Activated CD4-positive, alpha-beta memory T cell treated with anti-CD3 and anti-CD28 coated beads for 36 hours (primary cell): ENCODE data around the gene SNAPC4. TPM values are rescaled to one million over a fixed set of nuclear protein-coding genes. Genes with fewer than 3 reads are reported as not detected.
"Not testable (repeated sequence)": the region's sequence is repeated elsewhere in the genome, so short reads cannot be mapped to it uniquely, and the experiment has no call there.

ENCODE experiments used
- CTCF ChIA-PET: fragments of 350-600 bp; sonication (Branson Sonifier 250); formaldehyde crosslinking; loops from one replicate; lab custom pipeline; 2021; ENCODE audit warnings: antibody characterized with exemption, inconsistent platforms; lab: Charles Lee
- POLR2A ChIA-PET: fragments of 350-600 bp; sonication (Branson Sonifier 250); formaldehyde crosslinking; loops from one replicate; lab custom pipeline; 2021; ENCODE audit warnings: antibody characterized with exemption; lab: Charles Lee
- DNase-seq: peaks from one replicate; pipeline ENCODE4 v3.0.0-alpha.2; 2020
- H3K27ac Mint-ChIP-seq: one replicate; pipeline ENCODE4 v1.8.0; 2021; ENCODE audit warnings: mixed read lengths
- H3K27me3 Mint-ChIP-seq: one replicate; pipeline ENCODE4 v1.8.0; 2021; ENCODE audit warnings: mixed read lengths
- H3K36me3 Mint-ChIP-seq: one replicate; pipeline ENCODE4 v1.8.0; 2021; ENCODE audit warnings: mixed read lengths
- H3K4me1 Mint-ChIP-seq: one replicate; pipeline ENCODE4 v1.8.0; 2021; ENCODE audit warnings: low read depth, mixed read lengths
- H3K4me3 Mint-ChIP-seq: one replicate; pipeline ENCODE4 v1.8.0; 2021; ENCODE audit warnings: mild to moderate bottlenecking, mixed read lengths
- H3K9me3 Mint-ChIP-seq: one replicate; pipeline ENCODE4 v1.8.0; 2021; ENCODE audit warnings: mixed read lengths
- intact Hi-C: fragments of 100-400 bp; cut with micrococcal nuclease; formaldehyde crosslinking; loops from one replicate; pipeline ENCODE4 v1.15.1; 2023
- total RNA-seq, 2 experiments: library from RNA; stranded (reverse); gene quantifications; one replicate each; pipeline ENCODE4 v1.2.3, GENCODE V29; 2021

Gene SNAPC4
- total RNA-seq, 2 experiments from 2014 or later = 13.9 to 14.3 TPM

DNA sequence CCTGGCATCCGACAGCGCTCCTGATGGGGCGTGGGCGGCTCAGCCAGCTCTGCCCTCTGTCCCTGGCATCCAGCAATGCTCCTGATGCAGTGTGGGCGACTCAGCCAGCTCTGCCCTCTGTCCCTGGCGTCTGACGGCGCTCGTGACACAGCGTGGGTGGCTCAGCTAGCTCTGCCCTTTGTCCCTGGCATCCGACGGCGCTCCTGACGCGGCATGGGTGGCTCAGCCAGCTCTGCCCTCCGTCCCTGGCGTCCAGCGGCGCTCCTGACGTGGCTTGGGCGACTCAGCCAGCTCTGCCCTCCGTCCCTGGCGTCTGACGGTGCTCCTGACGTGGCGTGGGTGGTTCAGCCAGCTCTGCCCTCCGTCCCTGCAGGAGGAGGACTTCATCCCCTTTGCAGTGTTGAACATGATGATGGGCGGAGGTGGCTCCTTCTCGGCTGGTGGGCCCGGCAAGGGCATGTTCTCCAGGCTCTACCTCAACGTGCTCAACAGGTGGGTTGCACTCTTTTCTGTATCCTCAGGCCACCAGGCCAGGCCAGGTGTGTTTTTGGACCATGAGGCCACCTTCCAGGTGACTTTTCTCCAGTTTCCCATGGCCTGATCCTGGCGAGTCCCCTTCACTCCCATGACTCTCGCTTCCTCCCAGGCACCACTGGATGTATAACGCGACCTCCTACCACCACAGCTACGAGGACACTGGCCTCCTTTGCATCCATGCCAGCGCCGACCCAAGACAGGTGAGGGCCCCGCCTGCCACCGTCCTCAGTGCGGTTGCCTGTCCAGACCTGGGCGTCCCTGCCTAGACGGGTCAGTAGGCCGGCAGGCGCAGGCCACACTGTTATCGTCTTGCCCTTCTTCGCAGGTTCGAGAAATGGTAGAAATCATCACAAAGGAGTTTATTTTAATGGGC lies 18.5 kb upstream of the SNAPC4 start:
- no peak for DNase-seq
- H3K9me3 Mint-ChIP-seq = no peaks in the 10 kb centered on the region
- no peaks in the 10 kb centered on the region for H3K27me3 Mint-ChIP-seq
- peaks cover 2% of the 10 kb centered on the region for H3K4me1 Mint-ChIP-seq
- ChIA-PET CTCF (no interaction called here), POLR2A (no interaction called here)
- H3K36me3 Mint-ChIP-seq = peaks cover 47% of the 10 kb centered on the region
- H3K27ac Mint-ChIP-seq = no peak overlapping the region
- no peak overlapping the region for H3K4me3 Mint-ChIP-seq
- intact Hi-C loops = no loop called here

- CTCF ChIA-PET = no interaction called here
- no peak overlapping the region for H3K27ac Mint-ChIP-seq
- no peaks in the 10 kb centered on the region for H3K27me3 Mint-ChIP-seq
- no peak overlapping the region for H3K4me3 Mint-ChIP-seq
- POLR2A ChIA-PET = no interaction called here
- intact Hi-C loops = no loop called here
- no peak for DNase-seq
- peaks cover 53% of the 10 kb centered on the region for H3K36me3 Mint-ChIP-seq
- H3K9me3 Mint-ChIP-seq = no peaks in the 10 kb centered on the region
- peaks cover 11% of the 10 kb centered on the region for H3K4me1 Mint-ChIP-seq
Observed at GRCh38 chr9:136416914-136417313, 16.9 kb upstream of the SNAPC4 start.

- Mint-ChIP-seq H3K27me3 (no peaks in the 10 kb centered on the region), H3K36me3 (peaks cover 56% of the 10 kb centered on the region), H3K4me3 (no peak overlapping the region), H3K4me1 (peaks cover 16% of the 10 kb centered on the region), H3K9me3 (no peaks in the 10 kb centered on the region), H3K27ac (no peak overlapping the region)
- intact Hi-C loops = no loop called here
- POLR2A ChIA-PET = no interaction called here
- CTCF ChIA-PET = no interaction called here
- no peak for DNase-seq
Observed at GRCh38 chr9:136416427-136416826, 16.5 kb upstream of the SNAPC4 start.

- no peaks in the 10 kb centered on the region for H3K27me3 Mint-ChIP-seq
- no peak overlapping the region for H3K27ac Mint-ChIP-seq
- H3K4me1 Mint-ChIP-seq = peaks cover 39% of the 10 kb centered on the region
- H3K36me3 Mint-ChIP-seq = peaks cover 59% of the 10 kb centered on the region
- POLR2A ChIA-PET = no interaction called here
- H3K4me3 Mint-ChIP-seq = no peak overlapping the region
- no peaks in the 10 kb centered on the region for H3K9me3 Mint-ChIP-seq
- CTCF ChIA-PET = interaction anchor here (1.2 to 1.5 kb wide), 2 partner anchors 11 to 13 kb away, joined by 3 to 5 read pairs; partner anchors contain the start of gene SNAPC4
- no peak for DNase-seq
- intact Hi-C loops = no loop called here
Observed at GRCh38 chr9:136412962-136413361, 13.0 kb upstream of the SNAPC4 start.

DNA sequence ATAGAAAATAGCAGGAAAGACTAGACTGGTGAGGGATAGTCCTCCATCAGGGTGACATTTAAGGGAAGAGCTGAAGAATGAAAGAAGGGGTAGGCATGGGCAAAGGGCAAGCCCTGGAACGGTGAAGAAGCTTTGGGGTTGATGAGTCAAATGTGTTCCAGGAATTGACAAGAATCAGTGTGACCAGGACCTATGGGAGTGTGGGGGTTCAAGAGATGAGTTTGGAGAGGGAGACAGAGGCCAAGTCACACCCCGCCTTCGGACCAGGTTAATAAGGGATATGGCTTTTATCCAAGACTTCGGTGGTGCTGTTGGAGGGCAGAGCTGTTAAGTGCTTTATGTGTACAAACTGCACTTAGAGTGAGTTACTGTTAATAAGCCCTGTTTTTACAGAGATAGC lies 11.4 kb upstream of the SNAPC4 start:
- intact Hi-C loops = loop anchor here (1.0 to 2.0 kb wide), 2 partner anchors 28 to 49 kb away; partner anchors contain the start of genes DNLZ and INPP5E
- H3K4me1 Mint-ChIP-seq = peaks cover 50% of the 10 kb centered on the region
- H3K27ac Mint-ChIP-seq = peak overlapping the region; percentile 84
- no peaks in the 10 kb centered on the region for H3K27me3 Mint-ChIP-seq
- peaks cover 61% of the 10 kb centered on the region for H3K36me3 Mint-ChIP-seq
- no peak for DNase-seq
- H3K4me3 Mint-ChIP-seq = peak overlapping the region; percentile 91
- H3K9me3 Mint-ChIP-seq = no peaks in the 10 kb centered on the region
- POLR2A ChIA-PET = interaction anchor here (0.9 to 1.8 kb wide), 5 partner anchors 8 to 128 kb away, joined by 3 to 6 read pairs (median 3); partner anchors contain the start of gene DNLZ
- CTCF ChIA-PET = no interaction called here

DNA sequence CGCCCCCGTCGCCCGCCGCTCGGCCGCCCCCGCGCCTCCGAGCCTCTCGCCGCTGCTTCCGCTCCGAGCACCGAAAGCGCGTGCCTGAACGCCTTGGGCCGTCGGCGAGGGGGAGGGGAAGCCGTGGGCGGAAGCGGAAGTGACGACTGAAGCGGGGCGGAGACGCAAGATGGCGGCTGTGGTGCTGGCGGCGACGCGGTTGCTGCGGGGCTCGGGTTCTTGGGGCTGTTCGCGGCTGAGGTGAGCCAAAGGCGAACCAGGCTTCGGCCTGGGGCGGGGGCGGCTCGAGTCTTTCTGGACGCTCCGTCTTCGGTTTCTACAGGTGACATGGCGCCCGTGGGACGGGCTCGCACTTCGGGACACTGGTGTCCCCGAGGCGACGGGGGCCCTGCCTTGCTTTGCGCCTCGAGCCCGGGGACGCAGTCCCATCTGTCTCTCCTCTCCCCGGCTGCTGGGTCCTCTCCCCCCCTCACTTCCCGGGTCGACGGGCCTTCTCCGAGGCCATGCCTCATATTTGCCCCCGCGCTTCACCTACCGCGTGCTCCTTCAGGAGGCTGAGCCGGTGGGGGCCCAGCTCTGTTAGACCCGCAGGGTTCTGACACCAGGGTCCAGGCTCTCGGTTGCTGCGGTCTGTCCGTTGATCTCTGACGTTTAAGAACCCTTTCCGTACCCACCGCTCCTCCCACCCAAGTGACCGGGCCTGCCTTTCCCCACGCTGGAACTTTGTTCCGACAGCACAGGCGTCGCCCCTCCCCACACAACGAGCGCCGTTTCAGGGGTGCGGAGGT lies 10.7 kb upstream of the SNAPC4 start, which contains the start of the genes ENTR1 and PMPCA:
ENTR1 (minus strand) TSS at position 115 of the 788 bp plus-strand sequence. CDS start 217 bp downstream, outside the sequence.
PMPCA (plus strand) TSS at position 159 of the 788 bp plus-strand sequence; CDS start at position 170, 11 bp downstream.
- Mint-ChIP-seq H3K27me3 (no peaks in the 10 kb centered on the region), H3K4me1 (peaks cover 55% of the 10 kb centered on the region), H3K4me3 (peak within 1 kb of the TSS; percentile 91), H3K9me3 (no peaks in the 10 kb centered on the region), H3K36me3 (peaks cover 60% of the 10 kb centered on the region), H3K27ac (peak within 1 kb of the TSS; percentile 94)
- POLR2A ChIA-PET = interaction anchor here (0.8 to 1.8 kb wide), 7 partner anchors 7 to 130 kb away, joined by 3 to 7 read pairs (median 3); partner anchors contain the start of gene DNLZ
- CTCF ChIA-PET = interaction anchor here (1.7 to 1.9 kb wide), 2 partner anchors 10 to 685 kb away, joined by 4 to 19 read pairs; partner anchors contain the start of gene SNAPC4
- intact Hi-C loops = loop anchor here (1.0 to 2.0 kb wide), 2 partner anchors 29 to 48 kb away; partner anchors contain the start of genes DNLZ and INPP5E
- peak; percentile 97 for DNase-seq

DNA sequence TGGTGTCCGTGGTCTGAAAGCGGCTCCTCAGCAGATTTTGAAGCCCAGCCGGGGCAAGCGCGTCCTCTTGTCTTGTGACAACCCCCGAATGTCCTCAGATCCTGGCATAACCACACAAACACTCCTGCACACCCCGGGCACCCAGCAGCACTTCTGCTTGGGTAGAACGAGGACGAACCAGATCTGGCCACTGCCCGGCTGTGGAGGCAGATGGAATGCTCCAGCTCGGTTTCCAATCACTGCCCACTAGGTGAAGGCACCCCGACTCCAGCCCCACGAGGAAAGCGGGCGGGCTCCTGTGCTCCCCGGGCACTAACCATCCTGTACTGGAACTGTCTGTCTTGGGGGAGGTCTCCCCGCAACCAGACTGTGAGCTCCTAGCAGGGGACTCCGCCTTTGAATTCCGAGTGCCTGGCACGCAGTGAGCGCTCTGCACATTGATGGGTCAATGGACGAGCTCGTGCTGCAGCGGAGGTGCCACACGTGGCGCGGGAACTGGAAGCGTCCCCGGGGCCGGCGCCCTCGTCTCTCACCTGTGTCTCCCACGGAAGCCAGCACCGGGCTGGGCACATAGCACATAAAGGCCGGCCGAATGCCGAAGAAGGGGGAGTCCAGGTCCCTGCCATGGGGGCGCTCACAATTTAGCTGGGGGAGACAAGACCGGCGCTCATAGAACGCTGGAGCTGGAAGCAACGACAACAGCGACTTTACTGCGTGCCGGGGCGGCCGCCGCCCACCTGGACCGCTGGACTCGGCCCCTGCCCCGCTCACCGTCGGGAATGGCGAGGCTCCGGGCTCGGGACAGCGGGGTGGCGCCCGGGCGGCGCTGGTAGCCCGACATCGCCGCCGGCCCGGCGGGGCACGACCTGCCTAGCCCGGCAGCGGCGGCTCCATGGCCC lies 9.8 kb upstream of the SNAPC4 start:
- POLR2A ChIA-PET = interaction anchor here (0.7 to 1.8 kb wide), 8 partner anchors 9 to 131 kb away, joined by 3 to 7 read pairs (median 4); partner anchors contain the start of gene DNLZ
- Mint-ChIP-seq H3K36me3 (peaks cover 65% of the 10 kb centered on the region), H3K27ac (peak overlapping the region; percentile 94), H3K9me3 (no peaks in the 10 kb centered on the region), H3K27me3 (no peaks in the 10 kb centered on the region), H3K4me1 (peaks cover 64% of the 10 kb centered on the region), H3K4me3 (peak overlapping the region; percentile 88)
- peak; percentile 64 for DNase-seq
- CTCF ChIA-PET = interaction anchor here (1.0 to 1.9 kb wide), 4 partner anchors 9 to 686 kb away, joined by 3 to 19 read pairs (median 4); partner anchors contain the start of gene SNAPC4
- intact Hi-C loops = loop anchor here (2.0 kb wide), 1 partner anchor 47 kb away; the partner anchor contains the start of gene DNLZ

DNA sequence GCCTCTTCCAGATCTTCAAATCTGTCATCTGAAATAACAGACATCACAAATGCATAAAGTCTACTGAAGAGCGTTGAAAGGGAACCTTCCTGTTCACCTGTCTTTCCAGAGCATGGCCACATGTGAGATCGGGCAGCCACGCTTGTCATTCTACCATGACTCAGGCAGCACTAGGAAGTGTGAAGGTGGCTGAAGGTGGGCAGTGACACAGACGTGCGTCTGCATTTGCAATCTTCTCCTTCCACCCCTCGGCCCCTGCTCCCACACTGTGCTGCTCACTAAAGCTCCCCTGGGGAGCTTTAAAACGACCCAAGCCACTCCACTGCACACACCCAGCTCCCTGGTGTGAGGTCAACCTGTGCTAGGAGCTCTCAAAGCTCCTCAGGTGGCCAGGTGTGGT lies 7.9 kb upstream of the SNAPC4 start:
- no peaks in the 10 kb centered on the region for H3K9me3 Mint-ChIP-seq
- H3K36me3 Mint-ChIP-seq = peaks cover 59% of the 10 kb centered on the region
- ChIA-PET POLR2A (no interaction called here), CTCF (no interaction called here)
- peak overlapping the region; percentile 38 for H3K4me3 Mint-ChIP-seq
- peaks cover 74% of the 10 kb centered on the region for H3K4me1 Mint-ChIP-seq
- peak overlapping the region; percentile 79 for H3K27ac Mint-ChIP-seq
- peak; percentile 62 for DNase-seq
- intact Hi-C loops = no loop called here
- H3K27me3 Mint-ChIP-seq = no peaks in the 10 kb centered on the region

- H3K4me3 Mint-ChIP-seq, DNase-seq, intact Hi-C loops, POLR2A ChIA-PET, H3K27me3 Mint-ChIP-seq, H3K9me3 Mint-ChIP-seq: not testable (repeated sequence)
- peaks cover 75% of the 10 kb centered on the region for H3K4me1 Mint-ChIP-seq
- CTCF ChIA-PET = interaction anchor here (1.0 kb wide), 1 partner anchor 38 kb away, joined by 3 read pairs; no protein-coding TSS in a partner anchor
- peak overlapping the region; percentile 9 for H3K27ac Mint-ChIP-seq
- H3K36me3 Mint-ChIP-seq = peaks cover 62% of the 10 kb centered on the region
Observed at GRCh38 chr9:136407061-136407460, 7.1 kb upstream of the SNAPC4 start.

GRCh38 chr9:136405904-136406303 lies 5.9 kb upstream of the SNAPC4 start:
- CTCF ChIA-PET, H3K9me3 Mint-ChIP-seq, DNase-seq, POLR2A ChIA-PET, H3K27me3 Mint-ChIP-seq: not testable (repeated sequence)
- intact Hi-C loops = loop anchor here (2.0 kb wide), 1 partner anchor 161 kb away; the partner anchor contains the start of gene QSOX2
- peaks cover 67% of the 10 kb centered on the region for H3K4me1 Mint-ChIP-seq
- H3K27ac Mint-ChIP-seq = peak overlapping the region; percentile 64
- H3K36me3 Mint-ChIP-seq = peaks cover 61% of the 10 kb centered on the region
- peak overlapping the region; percentile 20 for H3K4me3 Mint-ChIP-seq
